ENCODE data around the gene APOA4. TPM values are rescaled to one million over a fixed set of nuclear protein-coding genes. Genes with fewer than 3 reads are reported as not detected.

The APOA4 gene
- total RNA-seq, 2 experiments from 2014 or later: not detected

- POLR2A ChIA-PET: interaction anchor here (1.2 kb wide), 1 partner anchor 9 kb away, joined by 4 read pairs; no protein-coding TSS in a partner anchor
- no peak for DNase-seq
- Mint-ChIP-seq H3K27ac (no peak overlapping the region), H3K4me1 (ENCODE audit: low read depth) (peaks cover 9% of the 10 kb centered on the region), H3K4me3 (no peak overlapping the region), H3K9me3 (no peaks in the 10 kb centered on the region), H3K27me3 (no peaks in the 10 kb centered on the region), H3K36me3 (ENCODE audit: low read depth) (peaks cover 29% of the 10 kb centered on the region)
- TF ChIP-seq CTCF (IDR thresholded peaks at IDR 0.05): no peak
- CTCF ChIA-PET: interaction anchor here (0.8 to 1.9 kb wide), 4 partner anchors 12 to 238 kb away, joined by 3 to 7 read pairs (median 5); no protein-coding TSS in a partner anchor
- intact Hi-C loops (cut with micrococcal nuclease): no loop called here
- no peak for ATAC-seq
Observed at GRCh38 chr11:116867619-116868018, 44.5 kb upstream of the APOA4 start.

GRCh38 chr11:116866804-116867455 is 43.8 kb upstream of the APOA4 start:
- Mint-ChIP-seq H3K36me3 (ENCODE audit: low read depth) (peaks cover 29% of the 10 kb centered on the region), H3K9me3 (no peaks in the 10 kb centered on the region), H3K4me1 (ENCODE audit: low read depth) (peaks cover 9% of the 10 kb centered on the region), H3K27me3 (no peaks in the 10 kb centered on the region), H3K27ac (no peak overlapping the region), H3K4me3 (no peak overlapping the region)
- no peak for DNase-seq
- ChIA-PET POLR2A (interaction anchor here (1.2 kb wide), 1 partner anchor 8 kb away, joined by 4 read pairs; no protein-coding TSS in a partner anchor), CTCF (interaction anchor here (1.4 to 2.8 kb wide), 5 partner anchors 13 to 239 kb away, joined by 4 to 8 read pairs (median 6); no protein-coding TSS in a partner anchor)
- no peak for TF ChIP-seq CTCF (IDR thresholded peaks at IDR 0.05)
- intact Hi-C loops (cut with micrococcal nuclease): no loop called here
- no peak for ATAC-seq

- CTCF ChIA-PET: interaction anchor here (1.7 to 2.8 kb wide), 2 partner anchors 12 to 30 kb away, joined by 4 to 8 read pairs; no protein-coding TSS in a partner anchor
- H3K27ac Mint-ChIP-seq: no peak overlapping the region
Observed at GRCh38 chr11:116865696-116866095, 42.6 kb upstream of the APOA4 start.

GRCh38 chr11:116864531-116864930 is 41.4 kb upstream of the APOA4 start:
- Mint-ChIP-seq H3K9me3 (no peaks in the 10 kb centered on the region), H3K4me3 (no peak overlapping the region), H3K27ac (no peak overlapping the region), H3K36me3 (ENCODE audit: low read depth) (peaks cover 31% of the 10 kb centered on the region), H3K4me1 (ENCODE audit: low read depth) (peaks cover 2% of the 10 kb centered on the region), H3K27me3 (no peaks in the 10 kb centered on the region)
- DNase-seq (no peak), ATAC-seq (no peak)
- POLR2A ChIA-PET: interaction anchor here (1.0 to 3.0 kb wide), 2 partner anchors 11 to 13 kb away, joined by 3 to 15 read pairs; no protein-coding TSS in a partner anchor
- CTCF ChIA-PET: interaction anchor here (1.3 to 2.8 kb wide), 2 partner anchors 28 to 242 kb away, joined by 3 to 8 read pairs; no protein-coding TSS in a partner anchor
- no peak for TF ChIP-seq CTCF (IDR thresholded peaks at IDR 0.05)
- intact Hi-C loops (cut with micrococcal nuclease): no loop called here

More at GRCh38 chr11:116865696-116866095, 42.6 kb upstream of the APOA4 start:
- no peaks in the 10 kb centered on the region for H3K9me3 Mint-ChIP-seq
- intact Hi-C loops (cut with micrococcal nuclease): no loop called here
- ATAC-seq: no peak
- H3K4me1 Mint-ChIP-seq (ENCODE audit: low read depth): peaks cover 11% of the 10 kb centered on the region
- POLR2A ChIA-PET: interaction anchor here (1.0 kb wide), 1 partner anchor 14 kb away, joined by 3 read pairs; no protein-coding TSS in a partner anchor
- DNase-seq: no peak
- H3K4me3 Mint-ChIP-seq: no peak overlapping the region
- no peak for TF ChIP-seq CTCF (IDR thresholded peaks at IDR 0.05)
- H3K36me3 Mint-ChIP-seq (ENCODE audit: low read depth): peaks cover 36% of the 10 kb centered on the region
- H3K27me3 Mint-ChIP-seq: no peaks in the 10 kb centered on the region

GRCh38 chr11:116862951-116863350 is 39.8 kb upstream of the APOA4 start:
- Mint-ChIP-seq H3K27me3 (no peaks in the 10 kb centered on the region), H3K9me3 (no peaks in the 10 kb centered on the region), H3K36me3 (ENCODE audit: low read depth) (peaks cover 42% of the 10 kb centered on the region), H3K27ac (no peak overlapping the region), H3K4me3 (no peak overlapping the region), H3K4me1 (ENCODE audit: low read depth) (peaks cover 2% of the 10 kb centered on the region)
- intact Hi-C loops (cut with micrococcal nuclease): no loop called here
- ChIA-PET CTCF (interaction anchor here (1.1 to 1.3 kb wide), 2 partner anchors 27 to 243 kb away, joined by 3 to 5 read pairs; no protein-coding TSS in a partner anchor), POLR2A (interaction anchor here (3.0 kb wide), 1 partner anchor 9 kb away, joined by 15 read pairs; no protein-coding TSS in a partner anchor)
- ATAC-seq (no peak), DNase-seq (no peak)
- TF ChIP-seq CTCF (IDR thresholded peaks at IDR 0.05): no peak
